GM21447 (cell line): ENCODE measurements around the gene LRFN3.
"Not testable (repeated sequence)": the region's sequence is repeated elsewhere in the genome, so short reads cannot be mapped to it uniquely, and the experiment has no call there.

ENCODE experiments used
- ATAC-seq: cut with Tn5 transposase; IDR thresholded peaks from one replicate; pipeline ENCODE4 v1.9.1; 2021; ENCODE audit not compliant: unreplicated experiment

Gene LRFN3, protein sequence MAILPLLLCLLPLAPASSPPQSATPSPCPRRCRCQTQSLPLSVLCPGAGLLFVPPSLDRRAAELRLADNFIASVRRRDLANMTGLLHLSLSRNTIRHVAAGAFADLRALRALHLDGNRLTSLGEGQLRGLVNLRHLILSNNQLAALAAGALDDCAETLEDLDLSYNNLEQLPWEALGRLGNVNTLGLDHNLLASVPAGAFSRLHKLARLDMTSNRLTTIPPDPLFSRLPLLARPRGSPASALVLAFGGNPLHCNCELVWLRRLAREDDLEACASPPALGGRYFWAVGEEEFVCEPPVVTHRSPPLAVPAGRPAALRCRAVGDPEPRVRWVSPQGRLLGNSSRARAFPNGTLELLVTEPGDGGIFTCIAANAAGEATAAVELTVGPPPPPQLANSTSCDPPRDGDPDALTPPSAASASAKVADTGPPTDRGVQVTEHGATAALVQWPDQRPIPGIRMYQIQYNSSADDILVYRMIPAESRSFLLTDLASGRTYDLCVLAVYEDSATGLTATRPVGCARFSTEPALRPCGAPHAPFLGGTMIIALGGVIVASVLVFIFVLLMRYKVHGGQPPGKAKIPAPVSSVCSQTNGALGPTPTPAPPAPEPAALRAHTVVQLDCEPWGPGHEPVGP

DNA sequence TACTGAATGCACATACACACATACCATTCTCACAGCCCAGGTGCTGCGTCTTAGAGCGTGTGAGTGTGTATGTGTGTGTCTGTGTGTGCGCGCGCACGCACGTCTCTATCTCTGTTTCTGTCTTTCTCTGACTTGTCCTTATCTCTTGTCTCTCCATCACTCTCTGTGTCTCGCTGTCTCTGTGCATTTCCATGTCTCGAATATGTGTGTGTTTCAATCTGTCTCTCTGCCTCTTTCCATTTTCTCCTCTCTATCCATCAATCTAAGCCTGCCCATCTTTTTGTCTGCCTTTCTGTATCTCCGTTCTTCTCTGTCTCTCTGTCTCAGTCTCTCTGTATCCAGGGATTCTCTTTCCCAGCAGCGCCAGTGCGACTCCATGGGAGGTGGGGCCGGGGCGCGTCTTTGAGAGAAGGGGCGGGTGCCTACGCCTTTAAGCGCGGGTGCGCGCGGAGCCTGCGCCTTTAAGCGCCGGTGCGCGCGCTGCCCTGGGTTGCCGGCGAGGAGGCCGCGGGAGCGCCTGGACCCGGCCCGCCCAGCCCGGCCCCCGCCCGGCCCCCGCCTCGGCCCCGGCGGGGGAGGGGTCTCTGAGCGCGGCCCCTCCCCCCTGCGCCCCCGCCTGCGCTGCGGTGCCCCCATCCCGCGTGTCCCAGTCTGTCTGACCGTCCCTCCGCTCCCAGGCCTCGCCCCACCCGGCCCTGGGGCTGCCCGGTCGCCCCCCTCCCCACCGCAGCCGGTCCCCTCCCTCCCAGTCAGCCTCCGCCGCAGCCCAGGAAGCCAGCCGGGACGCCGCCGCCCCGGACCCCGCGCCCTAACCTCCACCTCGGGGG is at the start of gene LRFN3:
Gene LRFN3 (plus strand): TSS at position 464 of the 827 bp plus-strand sequence. CDS start 3,052 bp downstream, outside the sequence.
- no peak for ATAC-seq

DNA sequence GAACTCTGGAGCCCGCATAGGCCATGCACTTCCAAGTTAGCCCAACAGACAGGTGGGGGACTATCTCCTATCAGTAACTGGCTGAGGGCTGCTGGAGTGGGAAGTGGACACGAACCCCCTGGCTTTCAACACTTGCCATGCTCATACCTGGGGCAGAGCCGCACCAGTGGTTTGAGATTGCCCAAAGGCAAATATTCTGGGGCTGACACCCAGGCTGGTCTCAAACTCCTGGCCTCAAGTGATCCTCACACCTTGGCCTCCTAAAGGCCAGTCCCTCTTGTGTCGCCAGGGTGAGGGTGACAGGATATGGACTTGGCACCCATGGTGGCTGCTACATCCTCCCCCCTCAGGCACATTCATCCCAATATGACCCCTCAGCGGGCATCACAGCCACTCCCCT is 49.0 kb upstream of the LRFN3 start:
- ATAC-seq, result no peak

DNA sequence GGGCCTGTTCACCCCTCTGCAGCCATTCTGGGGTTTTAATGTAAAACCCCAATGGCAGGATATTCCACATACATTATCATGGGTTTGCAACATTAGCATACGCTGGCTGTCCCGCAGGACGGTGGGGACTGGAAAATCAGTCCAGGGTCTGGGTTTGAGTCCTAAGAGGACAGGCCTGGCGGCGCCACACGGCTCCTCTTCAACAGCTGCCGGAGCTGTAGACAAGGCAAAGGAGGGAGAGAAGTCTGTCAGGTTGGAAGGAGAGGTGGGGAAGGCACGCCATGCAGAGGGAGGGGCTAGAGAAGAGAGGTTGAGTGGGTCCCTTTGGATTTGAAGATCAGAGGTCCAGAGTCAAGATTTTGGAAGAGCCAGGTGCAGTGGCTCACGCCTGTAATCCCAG is 47.8 kb upstream of the LRFN3 start:
- ATAC-seq, result no peak

DNA sequence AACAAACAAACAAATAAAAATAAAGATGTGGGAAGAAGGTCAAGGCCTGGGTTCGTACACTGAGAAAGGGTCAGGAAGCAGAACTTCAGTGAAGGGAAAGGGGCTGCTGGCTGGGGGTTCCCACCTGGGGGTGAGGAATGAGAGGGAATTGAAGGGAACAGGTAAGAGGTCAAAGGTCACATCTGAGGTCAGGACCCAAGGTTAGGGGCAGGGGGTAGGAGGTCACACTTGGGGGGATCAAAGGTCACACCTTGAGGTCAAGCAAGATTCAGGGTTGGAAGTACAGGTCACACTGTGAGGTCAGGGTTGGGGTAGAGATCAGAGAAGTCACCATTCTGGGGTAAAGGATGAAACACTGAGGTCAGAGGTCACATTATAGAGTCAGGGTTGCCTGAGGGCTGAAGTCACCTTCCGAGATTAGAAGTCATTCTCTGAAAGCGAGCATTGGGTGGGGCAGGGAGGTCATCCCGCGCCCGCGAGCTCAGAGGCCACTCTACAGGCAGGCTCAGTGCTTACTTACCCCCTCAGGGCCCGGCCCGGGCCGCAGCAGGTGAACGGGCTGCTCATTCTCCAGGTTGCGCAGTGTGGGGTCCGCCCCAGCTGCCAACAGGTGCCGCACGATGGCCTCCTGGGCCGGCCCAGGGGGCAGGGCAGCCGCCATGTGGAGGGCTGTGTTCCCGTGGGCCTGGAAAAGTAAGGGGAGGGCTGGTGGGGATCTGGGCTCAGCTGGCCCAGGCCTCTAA is 46.6 kb upstream of the LRFN3 start:
- ATAC-seq, result no peak

DNA sequence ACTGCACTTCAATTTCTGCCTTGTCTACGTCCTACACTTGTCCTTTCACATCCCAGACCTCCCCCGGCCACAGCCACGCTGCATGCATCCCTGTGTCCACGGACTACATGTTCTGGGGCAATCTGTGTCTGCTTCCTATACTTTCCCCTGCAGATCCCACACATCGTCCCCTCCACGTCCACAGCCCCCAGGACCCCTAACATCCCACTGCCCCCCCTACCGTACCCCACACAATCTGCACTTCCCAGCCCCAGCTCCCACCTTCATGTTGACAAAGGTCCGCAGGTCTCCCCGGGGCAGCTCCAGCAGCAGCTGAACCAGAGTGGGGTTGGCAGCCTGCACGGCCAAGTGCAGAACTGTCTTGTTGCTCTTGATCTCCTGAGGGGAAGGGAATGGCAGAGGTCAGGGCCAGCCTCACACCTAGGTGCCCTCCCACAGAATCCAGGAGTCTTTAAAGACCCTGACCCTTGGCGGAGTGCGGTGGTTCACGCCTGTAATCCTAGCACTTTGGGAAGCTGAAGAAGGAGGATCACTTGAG is 46.0 kb upstream of the LRFN3 start:
- no peak for ATAC-seq

DNA sequence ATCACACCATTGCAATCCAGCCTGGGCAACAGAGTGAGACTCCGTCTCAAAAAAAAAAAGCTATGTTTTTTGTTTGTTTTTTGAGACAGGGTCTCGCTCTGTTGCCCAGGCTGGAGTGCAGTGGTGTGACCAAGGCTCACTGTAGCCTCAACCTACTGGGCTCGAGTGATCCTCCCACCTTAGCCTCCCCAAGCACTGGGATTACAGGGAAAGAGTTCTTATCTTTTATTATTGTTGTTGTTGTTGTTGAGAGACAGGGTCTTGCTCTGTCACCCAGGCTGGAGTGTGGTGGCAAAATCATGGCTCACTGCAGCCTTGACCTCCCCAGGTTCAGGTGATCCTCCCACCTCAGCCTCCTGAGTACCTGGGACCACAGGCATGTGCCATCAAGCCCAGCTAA is 44.4 kb upstream of the LRFN3 start:
- ATAC-seq, result not testable (repeated sequence)

DNA sequence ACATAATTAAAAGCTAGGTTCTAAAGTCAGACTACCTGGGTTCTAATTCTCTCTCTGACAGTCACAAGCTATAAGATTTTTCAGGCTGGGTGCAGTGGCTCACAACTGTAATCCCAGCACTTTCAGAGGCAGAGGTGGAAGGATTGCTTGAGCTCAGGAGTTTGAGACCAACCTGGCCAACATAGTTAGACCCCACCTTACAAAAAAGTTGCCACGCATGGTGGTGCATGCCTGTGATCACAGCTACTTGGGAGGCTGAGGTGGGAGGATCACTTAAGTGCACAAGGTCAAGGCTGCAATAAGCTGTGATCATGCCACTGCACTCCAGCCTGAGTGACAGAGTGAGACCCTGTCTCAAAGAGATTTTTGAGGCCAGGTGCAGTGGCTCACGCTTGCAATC is 41.8 kb upstream of the LRFN3 start:
- no peak for ATAC-seq

DNA sequence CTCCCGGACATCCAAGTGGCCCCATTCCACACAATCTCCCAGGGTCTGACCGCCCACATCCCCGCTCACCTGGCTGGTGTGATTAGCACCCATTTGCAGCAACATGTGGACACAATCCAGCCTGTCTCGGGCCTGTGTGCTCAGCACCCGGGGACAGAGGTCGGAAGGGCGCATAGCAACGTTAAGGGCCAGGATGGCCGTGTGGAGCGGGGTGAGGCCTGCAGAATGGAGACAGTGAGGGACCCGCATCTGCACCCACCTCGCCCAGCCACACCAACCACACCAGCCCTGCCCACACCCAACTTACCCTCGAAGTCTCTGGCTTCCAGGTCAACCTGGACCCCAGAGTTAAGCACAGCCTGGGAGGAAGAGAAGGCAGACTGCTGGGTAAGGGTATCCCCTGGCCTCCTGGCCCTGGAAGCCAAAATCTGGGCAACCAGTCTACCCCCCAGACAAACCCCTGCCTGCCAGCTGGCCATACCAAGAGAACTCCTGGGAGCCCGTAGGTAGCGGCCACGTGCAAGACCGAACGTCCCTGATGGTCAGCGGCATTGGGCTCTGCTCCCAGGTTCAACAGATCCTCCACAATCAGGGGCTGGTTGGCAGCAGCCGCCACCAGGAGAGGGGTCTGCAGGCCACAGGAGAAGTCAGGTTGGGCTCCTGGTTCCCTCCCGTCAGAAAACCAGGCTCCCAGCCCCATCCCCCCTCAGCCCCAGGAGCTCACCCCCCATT is 40.1 kb upstream of the LRFN3 start:
- no peak for ATAC-seq

DNA sequence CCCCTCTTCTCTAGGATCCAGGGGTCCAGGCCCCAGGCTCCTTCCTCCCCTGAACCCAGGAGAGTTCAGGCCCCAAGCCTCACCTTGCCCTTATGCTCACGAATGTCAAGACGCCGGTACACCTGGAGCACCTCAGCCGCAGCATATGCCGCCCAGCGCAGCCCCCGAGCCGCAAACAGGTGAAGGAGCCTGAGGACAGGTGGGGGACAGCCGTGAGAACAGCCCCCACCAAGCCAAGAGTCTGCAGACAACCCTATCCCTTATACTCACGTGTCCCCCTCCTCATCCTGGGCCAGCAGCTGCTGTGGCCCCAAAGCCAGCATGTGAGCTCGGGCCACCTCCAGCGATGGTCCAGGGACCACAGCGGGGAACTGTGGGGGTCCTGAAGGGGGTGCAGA is 39.5 kb upstream of the LRFN3 start:
- no peak for ATAC-seq

DNA sequence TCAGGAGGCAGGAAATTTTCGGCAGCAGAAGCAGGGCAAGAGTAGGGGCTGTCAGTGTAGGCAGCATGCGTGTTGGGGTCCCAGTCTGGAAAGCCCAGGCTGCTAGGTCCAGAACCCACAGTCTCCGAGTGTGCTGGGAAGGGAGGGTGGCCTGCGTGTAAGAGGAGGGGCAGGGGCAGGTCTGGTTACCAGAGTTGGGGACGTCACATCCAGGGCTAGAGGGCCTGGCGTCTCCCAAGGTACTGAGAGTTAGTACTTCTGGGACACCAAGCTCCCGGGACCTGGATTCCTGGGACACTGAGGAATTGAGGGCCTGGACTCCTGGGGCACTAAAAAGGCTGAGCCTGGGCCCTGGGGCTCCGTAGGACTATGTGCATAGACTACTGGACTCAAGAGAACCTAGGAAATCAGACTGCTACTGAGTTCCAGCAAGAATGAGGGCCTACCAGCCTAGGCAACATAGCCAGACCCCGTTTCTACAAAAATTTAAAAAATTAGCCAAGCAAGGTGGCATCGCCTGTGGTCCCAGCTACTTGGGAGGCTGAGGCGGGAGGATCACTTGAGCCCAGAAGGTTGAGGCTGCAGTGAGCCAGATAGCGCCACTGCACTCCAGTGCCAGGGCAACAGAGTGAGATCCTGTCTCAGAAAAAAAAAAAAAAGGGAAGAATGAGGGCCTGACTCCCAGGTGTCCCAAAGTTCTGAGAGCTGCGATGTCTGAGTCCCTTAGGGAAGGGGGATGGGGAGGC is 38.3 kb upstream of the LRFN3 start:
- no peak for ATAC-seq

DNA sequence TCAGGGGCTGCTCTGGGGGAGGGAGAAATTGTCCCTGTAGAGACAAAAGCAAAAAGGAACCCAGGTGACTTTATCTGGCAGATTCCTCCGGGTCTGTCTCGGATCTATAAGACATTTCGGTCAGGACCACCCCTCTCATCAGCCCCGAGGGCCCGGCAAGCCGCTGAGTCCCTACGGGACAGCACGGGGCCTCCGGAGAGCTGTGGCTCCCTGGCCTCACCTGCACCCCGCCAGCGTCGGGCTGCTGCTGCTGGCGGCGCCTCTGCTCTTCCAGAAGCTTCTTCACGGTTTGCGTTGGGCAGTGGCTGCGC is 37.7 kb upstream of the LRFN3 start:
- no peak for ATAC-seq

DNA sequence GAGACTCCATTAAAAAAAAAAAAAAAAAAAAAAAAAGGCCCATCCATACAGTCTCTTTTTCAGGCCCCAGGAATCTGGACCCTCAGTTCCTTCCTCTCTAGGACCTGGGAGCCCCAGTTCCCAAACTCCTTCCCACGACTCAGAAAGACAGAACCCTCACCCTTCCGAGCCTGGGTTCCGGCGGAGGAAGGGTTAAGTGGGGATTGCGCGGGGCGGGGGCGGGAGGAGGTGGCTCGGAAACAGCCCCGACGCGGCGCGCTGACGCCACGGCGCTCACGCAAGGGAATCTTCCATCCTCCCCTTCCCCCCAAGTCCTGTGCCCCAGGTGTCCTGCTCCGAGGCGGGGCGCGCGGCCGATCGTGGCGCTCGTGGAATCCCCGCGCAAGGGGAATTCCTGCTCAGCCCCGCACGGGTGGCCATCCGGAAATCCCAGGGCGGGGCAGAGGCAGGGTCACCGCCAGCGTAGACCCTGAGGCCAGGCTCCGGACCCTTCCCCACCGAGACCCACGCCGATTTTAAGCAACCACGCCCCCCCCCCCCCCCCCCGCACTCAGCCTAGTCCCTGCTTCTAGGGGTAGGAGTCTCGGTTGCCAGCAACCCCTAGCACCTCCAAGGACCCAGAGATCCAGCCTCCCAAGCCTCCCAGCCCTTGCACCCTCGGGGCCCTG is 36.5 kb upstream of the LRFN3 start:
- peak; percentile 31 for ATAC-seq

DNA sequence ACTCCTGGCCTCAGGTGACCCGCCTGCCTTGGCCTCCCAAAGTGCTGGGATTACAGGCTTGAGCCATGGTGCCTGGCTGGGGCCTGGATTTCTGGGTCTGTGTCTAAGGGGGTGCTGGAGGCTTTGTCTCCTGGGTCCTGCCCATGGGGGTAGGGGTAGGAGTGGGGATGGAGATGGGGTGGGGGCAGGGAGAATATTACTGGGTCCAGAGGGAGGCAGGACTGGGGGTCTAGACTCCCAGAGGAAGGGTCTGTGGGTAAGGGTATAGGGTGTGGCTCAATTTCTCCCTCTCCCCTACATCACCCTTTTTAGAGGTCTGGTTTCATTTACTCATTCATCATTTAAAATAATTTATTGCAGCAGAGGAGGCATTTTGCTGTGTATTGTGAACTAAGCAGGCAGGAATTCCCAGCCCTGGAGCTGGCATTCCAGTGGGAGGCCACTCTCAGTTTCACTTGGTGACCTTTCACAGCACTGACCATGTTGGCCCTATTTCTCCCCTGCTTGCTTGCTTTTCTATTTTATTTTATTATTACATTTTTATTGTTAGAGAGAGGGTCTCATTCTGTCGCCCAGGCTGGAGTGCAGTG is 35.0 kb upstream of the LRFN3 start:
- no peak for ATAC-seq

DNA sequence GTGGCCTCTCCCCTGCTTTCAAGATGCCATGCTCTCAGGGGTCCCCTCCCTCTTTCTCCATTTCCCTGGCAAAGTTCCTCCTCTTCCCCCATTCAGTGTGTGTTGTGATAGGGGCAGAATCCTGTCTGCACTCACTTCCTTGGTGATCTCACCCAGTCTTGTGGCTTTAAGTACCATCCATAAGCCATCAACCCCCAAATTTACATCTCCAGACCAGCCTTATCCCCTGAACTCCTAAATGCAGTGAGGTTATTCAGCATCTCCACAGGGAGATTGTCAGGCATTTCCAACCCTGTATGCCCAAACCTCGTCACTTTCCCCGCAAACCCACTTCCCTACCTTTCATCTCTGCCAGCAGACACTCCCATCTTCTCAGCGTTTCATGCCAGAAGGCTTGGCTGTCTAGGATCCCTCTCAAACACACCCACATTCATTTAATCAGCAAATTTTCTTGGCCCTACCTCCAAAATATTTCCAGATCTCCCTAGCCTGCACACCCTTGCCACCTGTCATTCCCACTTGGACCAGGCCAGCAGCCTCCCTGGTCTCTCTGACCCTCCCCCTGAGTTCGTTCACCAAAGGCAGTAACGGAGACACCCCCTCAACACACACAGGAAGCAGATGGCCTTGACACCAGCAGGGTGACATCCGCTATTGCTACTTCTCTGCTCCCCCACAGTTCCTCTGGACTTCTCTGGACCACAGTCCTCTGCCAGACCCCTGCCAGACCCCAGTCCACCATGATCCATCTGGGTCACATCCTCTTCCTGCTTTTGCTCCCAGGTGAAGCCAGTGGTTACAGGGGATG is 34.1 kb upstream of the LRFN3 start, which contains the start of gene HCST:
Gene HCST (plus strand): TSS at position 676 of the 808 bp plus-strand sequence. CDS start 65 bp downstream, at position 741.
- no peak for ATAC-seq

DNA sequence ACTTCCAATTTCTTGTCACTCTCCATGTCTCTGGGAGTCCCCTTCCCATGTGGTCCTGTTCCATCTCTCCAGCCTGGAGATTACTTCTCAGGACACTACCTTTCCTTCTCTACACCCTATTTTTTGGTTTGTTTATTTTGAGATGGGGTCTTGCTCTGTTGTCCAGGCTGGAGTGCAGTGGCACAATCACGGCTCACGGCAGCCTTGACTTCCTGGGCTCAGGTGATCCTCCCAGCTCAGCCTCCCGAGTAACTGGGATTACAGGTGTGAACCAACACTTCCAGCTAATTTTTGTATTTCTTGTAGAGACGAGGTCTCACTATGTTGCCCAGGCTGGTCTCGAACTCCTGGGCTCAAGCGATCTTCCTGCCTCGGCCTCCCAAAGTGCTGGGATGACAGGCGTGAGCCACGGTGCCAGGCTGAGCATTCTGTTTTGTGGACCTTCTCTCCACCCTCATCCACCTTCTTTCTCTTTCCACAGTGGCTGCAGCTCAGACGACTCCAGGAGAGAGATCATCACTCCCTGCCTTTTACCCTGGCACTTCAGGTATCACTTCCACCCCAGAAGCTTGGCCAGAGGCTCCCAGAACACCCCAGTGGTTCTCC is 33.2 kb upstream of the LRFN3 start:
- ATAC-seq, result no peak

DNA sequence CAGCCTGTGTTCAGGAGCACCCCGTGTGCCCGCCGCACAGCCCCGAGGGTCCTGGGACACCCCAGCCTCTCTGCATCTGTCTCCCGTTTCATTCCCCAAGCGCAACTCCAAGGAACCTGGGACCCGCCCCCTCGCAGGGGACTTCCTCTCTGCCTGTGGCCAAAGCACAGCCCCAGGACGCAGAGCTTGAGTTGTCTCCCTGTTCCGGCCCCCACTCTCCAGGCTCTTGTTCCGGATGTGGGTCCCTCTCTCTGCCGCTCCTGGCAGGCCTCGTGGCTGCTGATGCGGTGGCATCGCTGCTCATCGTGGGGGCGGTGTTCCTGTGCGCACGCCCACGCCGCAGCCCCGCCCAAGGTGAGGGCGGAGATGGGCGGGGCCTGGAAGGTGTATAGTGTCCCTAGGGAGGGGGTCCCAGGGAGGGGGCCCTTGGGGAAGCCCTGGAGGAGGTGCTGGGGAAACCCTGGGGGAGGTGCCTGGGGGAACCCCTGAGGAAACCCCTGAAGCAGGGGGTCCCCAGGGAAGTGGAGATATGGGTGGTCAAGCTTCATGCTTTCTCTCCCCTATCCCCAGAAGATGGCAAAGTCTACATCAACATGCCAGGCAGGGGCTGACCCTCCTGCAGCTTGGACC is 32.5 kb upstream of the LRFN3 start:
- ATAC-seq, result no peak
